Loucy (cell line): ENCODE results near the gene DGKB.

Experiments
- CTCF ChIP-seq: fragments of 200-600 bp; sonication (generic); conservative IDR thresholded peaks from 2 replicates; pipeline ENCODE4 v1.5.1; 2014; ENCODE audit warnings: mild to moderate bottlenecking, antibody characterized with exemption, low read length
- EZH2phosphoT487 ChIP-seq: fragments of 200-600 bp; IDR thresholded peaks from 2 replicates; pipeline ENCODE4 v1.6.1; 2018; ENCODE audit warnings: antibody characterized with exemption, mild to moderate bottlenecking, moderate library complexity, borderline replicate concordance

GRCh38 chr7:14425559-14425958, 477.0 kb downstream of the DGKB start:
- no peak for TF ChIP-seq CTCF
- no peak for TF ChIP-seq EZH2phosphoT487
